Activated CD8-positive, alpha-beta memory T cell treated with anti-CD3 and anti-CD28 coated beads for 36 hours (primary cell): ENCODE measurements around the gene CXCL16. TPM values are rescaled to one million over a fixed set of nuclear protein-coding genes. Genes with fewer than 3 reads are reported as not detected.

ENCODE experiments used
- CTCF ChIA-PET: fragments of 350-600 bp; sonication (Branson Sonifier 250); formaldehyde crosslinking; loops from one replicate; lab custom pipeline; 2021; ENCODE audit warnings: antibody characterized with exemption; lab: Charles Lee
- POLR2A ChIA-PET: fragments of 350-600 bp; sonication (Branson Sonifier 250); formaldehyde crosslinking; loops from one replicate; lab custom pipeline; 2021; ENCODE audit warnings: antibody characterized with exemption; lab: Charles Lee
- total RNA-seq, 2 experiments: library from RNA; stranded (reverse); gene quantifications; one replicate each; pipeline ENCODE4 v1.2.3, GENCODE V29; 2021

Gene CXCL16
- total RNA-seq, 2 experiments from 2014 or later = 1.6 to 1.7 TPM

- ChIA-PET POLR2A (no interaction called here), CTCF (interaction anchor here (1.2 kb wide), 1 partner anchor 27 kb away, joined by 3 read pairs; no protein-coding TSS in a partner anchor)
These were observed 4.8 kb downstream of the CXCL16 start for GRCh38 chr17:4734857-4735475.

- ChIA-PET CTCF (interaction anchor here (1.3 to 2.4 kb wide), 2 partner anchors 11 to 57 kb away, joined by 3 to 11 read pairs; no protein-coding TSS in a partner anchor), POLR2A (no interaction called here)
These were observed 6.6 kb downstream of the CXCL16 start for GRCh38 chr17:4733073-4733531.

GRCh38 chr17:4728124-4728523, 11.6 kb downstream of the CXCL16 start:
- CTCF ChIA-PET = interaction anchor here (0.7 to 1.1 kb wide), 2 partner anchors 62 to 156 kb away, joined by 3 read pairs; no protein-coding TSS in a partner anchor
- POLR2A ChIA-PET = no interaction called here

- ChIA-PET CTCF (interaction anchor here (1.2 kb wide), 1 partner anchor 16 kb away, joined by 3 read pairs; the partner anchor contains the start of gene ARRB2), POLR2A (no interaction called here)
These were observed 13.9 kb downstream of the CXCL16 start for GRCh38 chr17:4725646-4726310.

GRCh38 chr17:4724650-4725049, 15.1 kb downstream of the CXCL16 start:
- ChIA-PET CTCF (interaction anchor here (0.6 to 0.7 kb wide), 2 partner anchors 23 to 67 kb away, joined by 3 read pairs; no protein-coding TSS in a partner anchor), POLR2A (no interaction called here)

DNA sequence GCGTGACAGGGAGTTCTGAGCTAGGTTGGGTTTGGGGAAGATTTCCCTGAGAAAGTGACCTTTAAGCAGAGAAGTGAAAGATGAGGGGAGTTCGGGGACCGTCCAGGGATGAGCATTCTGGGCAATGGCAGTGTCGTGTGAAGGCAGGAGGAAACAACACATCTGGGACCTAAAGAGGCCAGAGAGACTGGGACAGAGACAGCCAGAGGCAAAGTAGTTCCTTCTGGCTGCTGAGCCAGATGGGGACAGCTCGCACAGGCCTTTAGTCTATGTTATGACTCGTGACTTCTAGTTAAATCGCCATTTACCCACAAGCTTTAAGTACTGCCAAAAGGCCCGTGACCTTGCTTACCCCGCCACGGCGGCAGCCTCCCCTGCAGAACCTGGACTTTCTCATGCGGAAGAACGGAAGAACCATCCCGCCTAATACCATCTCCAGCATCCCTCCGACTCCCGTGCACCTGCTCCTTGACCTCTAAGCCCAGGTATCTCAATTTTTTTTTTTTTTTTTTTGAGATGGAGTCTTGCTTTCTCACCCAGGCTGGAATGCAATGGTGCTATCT, 17.0 kb downstream of the CXCL16 start:
- ChIA-PET CTCF (interaction anchor here (1.2 to 1.4 kb wide), 3 partner anchors 9 to 66 kb away, joined by 3 read pairs; partner anchors contain the start of gene GLTPD2), POLR2A (no interaction called here)

- ChIA-PET POLR2A (interaction anchor here (0.9 kb wide), 1 partner anchor 10 kb away, joined by 4 read pairs; no protein-coding TSS in a partner anchor), CTCF (interaction anchor here (0.6 to 1.4 kb wide), 4 partner anchors 10 to 69 kb away, joined by 3 read pairs; partner anchors contain the start of gene GLTPD2)
These were observed 18.3 kb downstream of the CXCL16 start for GRCh38 chr17:4721203-4722135.

DNA sequence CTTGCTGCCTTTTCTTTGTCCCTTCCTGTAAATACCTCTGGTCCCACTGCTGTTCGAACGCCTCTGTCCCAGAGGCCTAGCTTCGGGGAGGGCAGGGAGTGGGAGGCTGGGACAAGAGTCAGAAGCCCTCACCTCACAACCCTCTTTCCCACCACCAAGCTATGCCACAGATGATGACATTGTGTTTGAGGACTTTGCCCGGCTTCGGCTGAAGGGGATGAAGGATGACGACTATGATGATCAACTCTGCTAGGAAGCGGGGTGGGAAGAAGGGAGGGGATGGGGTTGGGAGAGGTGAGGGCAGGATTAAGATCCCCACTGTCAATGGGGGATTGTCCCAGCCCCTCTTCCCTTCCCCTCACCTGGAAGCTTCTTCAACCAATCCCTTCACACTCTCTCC, 18.9 kb downstream of the CXCL16 start:
- POLR2A ChIA-PET = interaction anchor here (0.9 kb wide), 1 partner anchor 9 kb away, joined by 4 read pairs; no protein-coding TSS in a partner anchor

DNA sequence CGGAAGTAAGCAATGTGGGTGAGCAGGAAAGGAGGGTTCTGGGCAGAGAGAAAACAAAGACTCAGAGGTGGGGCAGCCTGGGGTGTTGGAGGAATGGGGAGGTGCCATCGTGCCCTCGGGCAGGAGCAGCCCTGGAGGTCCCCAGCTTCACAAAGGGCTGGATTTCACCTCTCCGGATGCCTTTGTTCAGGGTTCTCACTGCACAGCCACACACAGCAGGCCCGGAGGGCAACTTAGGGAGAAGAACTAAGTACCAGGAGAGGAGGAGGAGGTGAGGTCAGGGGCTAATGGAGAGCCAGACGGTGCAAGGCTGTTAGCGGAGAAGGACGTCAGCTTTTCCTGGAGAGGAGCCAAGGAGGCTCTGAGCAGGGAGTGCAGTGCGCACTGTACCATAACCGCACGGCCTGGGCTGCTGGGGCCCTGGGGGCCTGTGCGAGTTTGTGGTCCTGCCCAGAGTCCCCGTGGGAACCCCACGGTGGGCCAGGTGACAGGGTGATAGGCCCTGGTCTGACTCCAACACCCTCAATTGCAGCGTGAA, 20.0 kb downstream of the CXCL16 start:
- ChIA-PET POLR2A (no interaction called here), CTCF (no interaction called here)

More for the DNA sequence above, 18.9 kb downstream of the CXCL16 start:
- CTCF ChIA-PET = interaction anchor here (0.6 to 1.0 kb wide), 2 partner anchors 11 to 69 kb away, joined by 3 read pairs; no protein-coding TSS in a partner anchor

DNA sequence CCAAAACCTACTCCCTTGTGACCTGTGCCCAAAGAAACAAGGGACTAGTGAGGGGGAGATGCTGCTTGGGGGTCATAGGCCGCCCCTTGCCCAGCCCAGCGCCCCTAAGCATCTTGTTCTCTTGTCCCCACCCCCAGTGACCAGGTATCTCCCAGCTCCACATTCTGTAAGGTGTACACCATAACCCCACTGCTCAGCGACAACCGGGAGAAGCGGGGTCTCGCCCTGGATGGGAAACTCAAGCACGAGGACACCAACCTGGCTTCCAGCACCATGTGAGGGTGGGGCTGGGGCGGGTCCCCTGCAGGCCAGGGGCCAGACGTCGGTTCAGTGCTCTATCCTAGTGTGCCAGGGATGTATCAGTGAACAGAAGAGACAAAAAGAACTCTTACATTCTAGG, 20.6 kb downstream of the CXCL16 start:
- POLR2A ChIA-PET = no interaction called here

DNA sequence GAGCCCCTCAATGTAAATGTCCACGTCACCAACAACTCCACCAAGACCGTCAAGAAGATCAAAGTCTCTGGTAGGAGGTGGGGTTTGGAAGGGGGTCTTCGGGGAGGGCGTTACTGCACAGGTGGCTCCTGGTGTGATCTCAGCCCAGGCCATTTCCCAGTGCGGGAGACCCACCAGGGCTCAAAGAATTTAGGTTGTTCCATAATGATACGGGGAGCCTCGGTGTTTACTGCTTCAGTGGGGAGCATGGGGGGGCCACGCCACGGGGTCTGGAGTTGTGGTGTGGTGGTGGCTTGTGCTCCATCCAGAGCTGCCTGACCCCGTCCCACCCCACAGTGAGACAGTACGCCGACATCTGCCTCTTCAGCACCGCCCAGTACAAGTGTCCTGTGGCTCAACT, 21.5 kb downstream of the CXCL16 start:
- ChIA-PET POLR2A (no interaction called here), CTCF (no interaction called here)

More for the DNA sequence above, 20.6 kb downstream of the CXCL16 start:
- CTCF ChIA-PET = no interaction called here

DNA sequence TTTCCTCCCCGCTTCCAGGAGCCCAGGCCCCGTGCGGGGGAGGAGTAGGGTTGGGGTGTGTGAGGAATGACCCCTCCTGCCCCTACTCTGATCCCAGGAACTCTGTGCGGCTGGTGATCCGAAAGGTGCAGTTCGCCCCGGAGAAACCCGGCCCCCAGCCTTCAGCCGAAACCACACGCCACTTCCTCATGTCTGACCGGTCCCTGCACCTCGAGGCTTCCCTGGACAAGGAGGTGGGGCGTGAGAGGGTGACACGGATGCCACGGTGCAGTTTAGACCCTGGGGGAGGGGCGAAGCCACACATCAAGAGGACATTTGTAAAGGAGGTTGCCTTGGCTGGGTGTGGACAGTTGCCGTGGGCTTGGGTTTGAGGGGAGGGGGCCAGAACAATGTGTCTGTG, 21.9 kb downstream of the CXCL16 start:
- POLR2A ChIA-PET = no interaction called here
- CTCF ChIA-PET = no interaction called here

GRCh38 chr17:4716081-4716480, 23.6 kb downstream of the CXCL16 start:
- POLR2A ChIA-PET = interaction anchor here (0.6 to 1.3 kb wide), 3 partner anchors 15 to 123 kb away, joined by 3 read pairs; no protein-coding TSS in a partner anchor
- CTCF ChIA-PET = interaction anchor here (1.0 to 1.3 kb wide), 2 partner anchors 13 to 117 kb away, joined by 3 to 4 read pairs; partner anchors contain the start of gene MINK1

DNA sequence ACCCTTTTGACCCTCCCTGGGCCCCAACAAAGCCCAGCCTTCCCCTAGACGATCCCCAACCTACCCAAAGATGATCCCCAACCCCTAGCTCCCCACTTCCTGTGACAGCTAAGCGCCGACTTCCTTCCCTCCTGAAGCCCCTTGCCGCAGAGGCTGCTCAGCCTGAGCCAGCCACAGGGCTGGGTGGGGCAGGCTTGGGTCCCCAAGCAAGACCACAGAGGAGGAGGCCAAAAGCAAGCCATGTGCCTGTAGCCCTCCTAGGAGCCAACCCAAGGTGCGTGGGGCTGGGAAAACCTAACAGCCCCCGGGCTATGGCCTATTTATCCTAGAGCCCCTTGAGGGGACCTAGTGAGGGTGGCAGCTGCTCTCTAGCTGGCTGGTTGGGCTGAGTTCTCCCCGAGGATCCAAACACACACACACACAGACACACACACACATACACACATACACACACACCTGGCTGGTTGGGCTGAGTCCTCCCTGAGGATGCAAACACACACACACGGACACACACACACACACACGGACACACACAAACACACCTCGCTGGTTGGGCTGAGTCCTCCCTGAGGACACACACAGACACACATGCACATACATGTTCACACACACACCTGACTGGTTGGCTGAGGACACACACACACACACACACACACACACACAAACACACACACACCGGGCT, 24.5 kb downstream of the CXCL16 start:
- ChIA-PET CTCF (interaction anchor here (1.0 to 1.3 kb wide), 2 partner anchors 14 to 118 kb away, joined by 3 to 4 read pairs; partner anchors contain the start of gene MINK1), POLR2A (interaction anchor here (0.9 to 1.3 kb wide), 3 partner anchors 16 to 184 kb away, joined by 3 read pairs; partner anchors contain the start of gene C17orf107)

DNA sequence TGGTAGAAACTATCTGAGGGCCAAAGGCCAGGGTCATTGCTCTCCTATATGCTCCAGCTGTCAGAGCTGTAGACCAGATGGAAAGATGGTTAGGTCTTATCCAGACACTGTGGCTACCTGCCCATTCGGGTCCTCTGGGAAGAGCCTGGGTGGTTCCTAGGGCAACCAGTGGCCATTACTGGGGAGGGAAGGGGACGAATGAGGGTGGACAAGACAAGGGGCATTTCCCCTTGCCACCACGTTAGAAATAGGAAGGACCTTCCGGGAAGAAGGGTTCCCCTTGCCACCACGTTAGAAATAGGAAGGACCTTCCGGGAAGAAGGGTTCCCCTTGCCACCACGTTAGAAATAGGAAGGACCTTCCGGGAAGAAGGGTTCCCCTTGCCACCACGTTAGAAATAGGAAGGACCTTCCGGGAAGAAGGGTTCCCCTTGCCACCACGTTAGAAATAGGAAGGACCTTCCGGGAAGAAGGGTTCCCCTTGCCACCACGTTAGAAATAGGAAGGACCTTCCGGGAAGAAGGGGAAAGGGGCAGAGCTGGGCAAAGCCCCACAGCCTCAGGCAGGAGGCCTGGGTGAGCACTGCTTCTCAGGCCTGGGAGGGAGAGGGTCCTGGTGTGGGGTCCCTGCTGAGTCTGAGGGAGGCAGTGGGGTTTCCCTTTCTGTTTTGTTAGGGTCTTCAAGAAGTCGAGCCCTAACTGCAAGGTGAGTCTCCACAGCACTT, 25.2 kb downstream of the CXCL16 start:
- ChIA-PET CTCF (interaction anchor here (1.3 kb wide), 1 partner anchor 118 kb away, joined by 3 read pairs; the partner anchor contains the start of gene MINK1), POLR2A (interaction anchor here (0.9 to 1.3 kb wide), 4 partner anchors 9 to 185 kb away, joined by 3 to 4 read pairs (median 3); partner anchors contain the start of genes C17orf107 and PELP1)

DNA sequence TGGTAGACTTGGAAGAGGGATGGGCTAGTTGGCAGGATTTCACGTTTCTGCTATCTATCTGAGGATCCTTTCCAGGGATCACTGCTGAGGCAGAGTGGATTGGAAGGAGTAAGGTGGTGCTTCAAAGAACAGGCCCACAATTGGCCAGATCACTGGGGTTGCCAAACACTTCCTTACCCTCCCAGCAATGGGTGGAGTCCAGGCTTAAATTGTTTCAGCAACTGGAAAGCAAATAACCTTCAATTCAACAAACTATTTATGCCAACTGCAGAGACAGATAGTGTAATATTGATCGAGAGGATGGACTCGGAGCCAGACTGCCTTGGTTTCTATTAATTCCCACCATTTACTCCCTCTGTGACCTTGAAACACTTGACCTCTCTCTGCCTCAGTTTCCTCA, 27.2 kb downstream of the CXCL16 start:
- CTCF ChIA-PET = interaction anchor here (1.4 to 1.5 kb wide), 2 partner anchors 10 to 77 kb away, joined by 5 read pairs; no protein-coding TSS in a partner anchor
- POLR2A ChIA-PET = no interaction called here
